HG03432 (cell line): ENCODE results near the gene TACC2.
"Not testable (repeated sequence)": the region's sequence is repeated elsewhere in the genome, so short reads cannot be mapped to it uniquely, and the experiment has no call there.

Source experiments
- ATAC-seq: cut with Tn5 transposase; IDR thresholded peaks from one replicate; pipeline ENCODE4 v1.9.1; 2021; ENCODE audit warnings: mild to moderate bottlenecking, moderate library complexity; ENCODE audit not compliant: unreplicated experiment

TACC2 gene

GRCh38 chr10:121983852-121984251, 5.1 kb upstream of the TACC2 start:
- ATAC-seq = no peak

GRCh38 chr10:121984463-121984862, 4.5 kb upstream of the TACC2 start:
- no peak for ATAC-seq

GRCh38 chr10:121990015-121990677, 1.2 kb downstream of the TACC2 start:
- ATAC-seq = no peak

GRCh38 chr10:121991727-121992126, 2.8 kb downstream of the TACC2 start:
- not testable (repeated sequence) for ATAC-seq

DNA sequence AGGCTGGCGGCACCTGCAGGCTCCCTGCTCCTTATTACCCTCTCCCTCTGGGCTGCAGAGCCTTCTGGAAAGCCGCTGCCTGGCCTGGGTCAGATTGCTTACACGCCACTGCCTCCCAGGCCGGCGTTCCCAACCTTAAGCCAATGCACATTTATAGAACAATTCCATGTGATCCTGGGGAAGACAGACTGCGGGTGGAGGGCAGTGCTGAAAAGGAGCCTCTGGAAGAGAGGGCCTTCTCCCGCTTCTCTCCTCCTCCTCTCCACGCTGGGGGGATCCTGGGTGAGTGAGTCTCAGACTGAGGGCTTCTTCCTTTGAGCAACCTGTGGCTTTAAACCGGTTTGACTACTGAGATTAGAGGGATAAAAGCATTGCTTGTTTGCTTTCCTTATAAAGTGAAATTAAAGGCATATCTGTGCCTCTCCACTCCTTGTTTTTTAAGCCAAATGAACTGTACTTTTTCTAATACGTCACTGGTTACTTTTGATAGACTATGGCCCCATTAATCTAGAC, 5.5 kb downstream of the TACC2 start:
- ATAC-seq = no peak

DNA sequence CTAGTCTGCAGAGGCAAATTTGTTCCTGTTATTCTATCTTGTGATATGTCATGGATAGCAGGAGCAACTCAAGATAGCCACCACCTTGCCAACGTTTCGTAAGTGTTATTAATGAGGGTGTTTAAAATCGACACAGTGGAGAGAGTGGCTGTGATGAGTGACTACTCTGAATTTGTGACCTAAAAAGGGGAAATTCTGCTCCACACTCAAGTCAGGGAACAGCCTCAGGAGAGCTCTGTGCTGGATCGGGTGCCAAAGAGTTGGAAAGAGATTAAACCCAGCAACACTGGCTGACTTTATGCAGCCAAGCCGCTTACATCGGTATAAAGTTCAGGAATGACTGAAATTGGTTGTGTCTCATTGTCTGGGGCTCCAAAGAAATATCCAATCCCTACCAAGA, 9.5 kb downstream of the TACC2 start:
- no peak for ATAC-seq

DNA sequence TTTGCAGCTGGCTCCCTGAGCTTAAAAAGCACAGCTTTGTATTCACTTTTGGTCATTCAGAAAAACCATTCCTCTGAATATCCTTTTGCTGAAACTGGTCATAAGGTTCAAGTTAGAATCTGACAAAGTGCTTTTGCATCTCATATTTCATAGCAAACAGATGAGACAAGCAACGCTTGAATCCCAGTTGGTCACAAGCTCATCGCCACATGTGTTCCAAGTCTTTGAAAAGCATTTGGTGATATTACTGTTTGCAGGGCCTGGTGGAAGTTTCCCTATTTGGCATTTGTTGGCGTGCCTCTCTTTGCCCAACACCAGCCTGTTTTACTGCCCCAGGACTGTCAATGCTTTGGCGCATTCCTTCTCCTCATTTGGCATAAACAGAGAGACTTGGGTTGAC, 10.3 kb downstream of the TACC2 start:
- ATAC-seq = no peak

GRCh38 chr10:122001698-122002097, 12.7 kb downstream of the TACC2 start:
- no peak for ATAC-seq

GRCh38 chr10:122007415-122007814, 18.5 kb downstream of the TACC2 start:
- no peak for ATAC-seq

DNA sequence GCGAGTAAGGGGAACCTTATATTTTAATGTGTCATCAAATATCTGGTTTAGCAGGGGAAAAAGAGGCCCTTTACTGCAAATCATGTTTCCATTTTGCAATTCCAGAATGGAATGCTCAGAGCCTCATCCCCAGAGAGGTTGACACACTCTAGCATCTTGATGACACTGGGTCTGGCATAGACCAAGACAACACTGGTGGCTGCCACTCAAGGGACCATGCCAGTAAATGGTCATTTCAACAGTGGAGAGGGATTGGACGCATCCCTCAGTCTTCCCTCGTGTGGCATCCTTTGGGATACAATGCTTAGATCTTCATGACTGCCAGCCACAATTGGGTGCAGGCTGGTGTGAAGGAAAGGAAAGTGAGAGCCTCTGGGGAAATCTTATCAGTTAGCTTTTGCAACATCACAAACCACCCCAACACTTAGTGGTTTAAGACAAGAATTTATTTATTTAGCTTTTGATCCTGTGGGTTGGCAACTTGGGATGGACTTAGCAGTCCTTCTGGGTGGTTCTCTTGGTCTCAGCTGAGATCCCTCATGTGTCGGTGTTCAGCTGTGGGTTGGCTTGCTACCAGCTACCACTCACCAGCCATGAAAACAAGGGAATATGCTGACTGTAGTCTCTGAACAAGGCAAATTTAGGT, 21.6 kb downstream of the TACC2 start:
- no peak for ATAC-seq

DNA sequence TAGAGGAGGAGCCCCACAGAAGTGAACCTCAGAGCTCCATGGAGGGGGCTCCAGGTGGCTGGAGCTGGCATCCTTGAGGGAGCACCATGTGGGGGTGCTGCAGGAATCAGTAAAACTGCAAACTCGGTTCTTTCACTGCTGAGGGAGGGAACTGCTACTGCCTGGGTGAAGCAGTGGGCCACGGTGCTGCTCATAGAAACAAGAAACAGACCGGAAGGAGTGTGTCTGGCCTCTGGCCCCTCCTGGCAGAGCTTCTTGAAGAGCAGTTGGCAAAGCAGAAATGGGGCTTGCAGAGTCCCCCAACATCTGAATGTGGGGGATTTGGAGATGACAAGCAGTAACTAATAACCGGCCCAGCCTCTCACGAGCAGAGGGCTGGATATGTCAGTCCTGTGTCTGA, 23.8 kb downstream of the TACC2 start:
- no peak for ATAC-seq

DNA sequence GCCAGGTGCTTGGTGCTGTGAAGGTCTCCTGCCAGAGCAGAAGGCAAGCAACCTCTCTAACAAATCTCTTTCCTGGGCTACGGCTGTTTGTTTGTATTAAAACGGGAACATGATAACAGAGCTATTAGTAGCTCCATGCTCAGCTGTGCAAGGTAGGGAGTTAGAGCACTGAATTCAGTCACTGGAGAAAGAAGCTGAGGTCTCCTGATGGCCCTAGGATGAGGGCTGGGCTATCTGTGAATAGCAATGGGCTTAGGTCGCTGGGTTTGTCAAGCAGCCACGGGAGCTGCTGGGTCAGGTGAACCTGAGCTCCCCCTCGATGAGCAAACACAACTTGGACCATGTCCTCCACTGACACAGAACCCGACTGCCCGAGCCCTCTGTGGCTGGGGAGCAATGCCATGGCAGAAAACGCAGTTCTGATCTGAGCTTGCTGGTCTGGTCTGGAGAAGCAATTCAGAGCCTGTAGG, 24.4 kb downstream of the TACC2 start:
- no peak for ATAC-seq

DNA sequence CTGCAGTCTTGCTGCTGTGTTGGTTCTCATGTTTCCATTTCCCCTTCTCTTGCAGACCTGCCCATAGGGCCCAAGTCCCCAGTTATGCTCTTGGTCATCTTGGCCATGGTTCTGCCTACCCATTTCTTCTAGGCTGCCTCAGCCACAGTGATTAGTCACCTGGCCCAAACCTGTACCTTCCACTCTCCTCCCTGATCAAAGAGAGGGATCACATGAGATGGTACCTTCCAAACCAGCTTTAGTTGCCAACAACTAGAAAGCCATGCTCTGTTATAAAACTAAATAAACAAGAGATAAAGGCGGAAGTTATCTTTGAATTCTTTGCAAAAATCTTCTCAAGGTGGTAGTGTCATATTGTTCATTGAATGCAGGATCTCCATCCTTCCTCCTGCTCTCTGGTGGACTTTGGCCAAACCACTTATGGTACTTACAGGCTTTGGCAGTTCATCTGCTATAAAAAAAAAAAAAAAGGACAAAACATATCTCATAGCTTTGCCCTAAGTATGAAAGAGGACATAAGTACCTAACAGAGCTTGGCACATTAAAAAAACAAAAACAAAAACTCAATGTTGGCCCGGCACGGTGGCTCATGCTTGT, 25.8 kb downstream of the TACC2 start:
- no peak for ATAC-seq

DNA sequence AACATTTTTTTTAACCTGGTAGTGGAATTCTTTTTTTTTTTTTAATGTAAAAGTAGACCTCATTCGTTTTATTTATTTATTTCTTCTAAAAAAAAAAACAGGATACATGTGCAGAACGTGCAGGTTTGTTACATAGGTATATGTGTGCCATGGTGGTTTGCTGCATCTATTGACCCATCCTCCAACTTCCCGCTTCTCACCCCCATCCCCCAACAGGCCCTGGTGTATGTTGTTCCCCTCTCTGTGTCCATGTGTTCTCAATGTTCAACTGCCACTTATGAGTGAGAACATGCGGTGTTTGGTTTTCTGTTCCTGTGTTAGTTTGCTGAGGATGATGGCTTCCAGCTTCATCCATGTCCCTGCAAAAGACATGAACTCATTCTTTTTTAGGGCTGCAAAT, 29.0 kb downstream of the TACC2 start:
- not testable (repeated sequence) for ATAC-seq

GRCh38 chr10:122018491-122018890, 29.5 kb downstream of the TACC2 start:
- ATAC-seq = no peak

- no peak for ATAC-seq
These were observed 30.0 kb downstream of the TACC2 start for GRCh38 chr10:122018951-122019413.

DNA sequence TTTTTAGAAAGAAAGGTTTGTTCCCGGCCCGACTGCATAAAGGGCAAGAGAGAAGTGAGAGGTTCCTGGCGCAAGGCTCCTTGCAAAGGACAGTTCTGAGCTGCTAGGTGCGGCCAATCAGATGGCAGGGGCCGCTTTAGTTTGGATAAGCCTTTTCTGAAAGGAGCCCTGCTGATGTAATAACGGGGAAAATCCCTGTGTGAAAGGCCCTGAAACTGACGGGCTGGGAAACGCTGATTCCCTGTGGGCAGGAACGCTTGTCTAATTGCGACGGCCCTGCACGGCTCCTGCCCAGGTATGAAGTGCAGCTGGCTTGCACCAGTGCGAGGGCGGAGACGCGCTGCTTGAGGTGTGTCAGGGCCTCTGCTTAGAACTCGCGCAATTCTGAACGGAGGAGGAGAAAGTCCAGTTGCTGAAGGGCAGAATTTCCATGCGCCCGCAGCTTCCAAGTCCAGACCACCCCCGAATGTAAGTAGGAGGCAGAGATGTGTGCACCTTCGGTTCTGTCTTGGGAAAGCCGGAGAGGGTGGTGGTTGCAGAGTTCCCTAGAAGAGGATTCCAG, 30.5 kb downstream of the TACC2 start:
- no peak for ATAC-seq

DNA sequence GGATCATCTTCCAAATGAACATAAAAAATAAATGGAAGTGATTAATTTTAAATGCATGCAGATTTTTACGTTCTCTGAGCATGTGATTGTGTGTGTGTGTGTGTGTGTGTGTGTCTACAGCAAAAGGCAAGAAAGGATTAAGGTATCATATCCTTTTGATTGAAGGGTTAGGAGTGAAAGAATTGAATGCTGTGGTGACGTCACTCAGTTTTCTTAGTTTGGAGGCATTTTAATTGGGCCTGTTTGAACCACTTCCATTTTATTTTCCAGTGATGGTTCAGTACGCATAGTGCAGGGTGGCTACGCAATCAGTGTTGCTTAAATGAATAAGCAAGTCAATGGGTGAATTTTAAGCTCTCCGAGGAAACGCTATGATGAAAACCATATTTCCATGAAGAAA, 31.3 kb downstream of the TACC2 start:
- no peak for ATAC-seq

DNA sequence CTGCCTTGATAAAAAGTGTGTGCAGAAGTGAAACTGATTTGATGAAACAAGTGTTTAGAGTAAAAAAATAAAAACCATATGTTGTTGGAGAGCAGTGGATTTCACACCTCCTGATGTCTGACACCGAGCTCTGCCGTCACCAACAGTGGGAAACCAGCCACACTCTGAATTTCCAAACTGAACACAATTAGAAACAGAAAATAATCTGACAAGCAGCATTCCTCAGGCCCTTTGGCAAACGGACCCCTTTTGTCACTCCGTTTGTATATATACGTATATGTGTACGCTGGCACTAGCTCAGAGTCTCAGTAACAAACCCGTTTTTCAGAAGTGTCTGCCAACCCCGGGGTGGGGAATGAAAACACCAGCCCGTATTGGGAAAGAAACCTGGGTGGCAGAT, 32.4 kb downstream of the TACC2 start:
- ATAC-seq = no peak

DNA sequence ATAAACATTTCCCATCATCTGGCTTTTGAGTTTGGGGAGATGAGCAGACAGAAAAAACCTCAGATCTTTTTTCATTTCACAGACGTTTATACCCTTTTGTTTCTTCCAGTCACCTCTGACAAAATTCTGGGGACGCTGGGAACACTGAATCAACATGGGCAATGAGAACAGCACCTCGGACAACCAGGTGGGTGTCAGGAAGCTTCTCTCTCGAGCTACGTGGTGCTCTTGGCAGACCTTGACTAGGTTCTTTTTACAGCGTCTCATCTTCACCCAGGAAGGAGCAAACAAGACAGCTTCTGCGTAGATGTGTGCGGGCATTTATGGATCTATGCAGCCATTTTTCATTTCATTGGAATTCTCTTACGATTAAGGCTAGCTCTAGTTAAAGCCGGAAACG, 32.9 kb downstream of the TACC2 start:
- ATAC-seq = no peak

DNA sequence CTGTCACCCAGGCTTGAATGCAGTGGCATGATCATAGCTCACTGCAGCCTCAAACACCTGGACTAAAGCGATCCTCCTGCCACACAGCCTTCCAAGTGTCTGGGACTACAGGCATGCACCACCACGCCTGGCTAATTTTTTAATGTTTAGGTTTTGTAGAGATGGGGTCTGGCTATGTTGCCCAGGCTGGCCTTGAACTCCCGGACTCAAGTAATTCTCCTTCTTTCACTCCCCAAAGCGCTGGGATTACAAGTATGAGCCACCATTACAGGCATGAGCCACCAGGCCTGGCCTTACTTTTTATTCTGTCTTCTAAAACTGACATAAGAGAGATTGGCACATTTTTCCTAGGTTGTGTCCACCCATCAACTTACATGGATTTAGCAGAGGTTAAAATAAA, 33.3 kb downstream of the TACC2 start:
- no peak for ATAC-seq

DNA sequence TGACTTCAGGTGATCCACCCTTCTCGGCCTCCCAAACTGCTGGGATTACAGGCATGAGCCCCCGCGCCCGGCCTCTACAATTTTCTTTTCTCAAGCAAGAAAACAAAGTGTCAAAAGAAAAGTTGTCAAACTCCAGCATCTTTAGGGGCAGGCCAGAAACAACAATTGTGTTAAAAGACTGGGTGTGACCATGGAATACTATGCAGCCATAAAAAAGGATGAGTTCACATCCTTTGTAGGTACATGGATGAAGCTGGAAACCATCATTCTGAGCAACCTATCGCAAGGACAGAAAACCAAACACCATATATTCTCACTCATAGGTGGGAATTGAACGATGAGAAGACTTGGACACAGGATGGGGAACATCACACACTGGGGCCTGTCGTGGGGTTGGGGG, 34.3 kb downstream of the TACC2 start:
- ATAC-seq = not testable (repeated sequence)
